NCI-H2196 (cell line): ENCODE measurements around the gene VPS50.

Source experiments
- DNase-seq: peaks from one replicate; lab custom pipeline; 2025; ENCODE audit not compliant: unreplicated experiment; lab: John Stamatoyannopoulos, UW

VPS50 gene, protein sequence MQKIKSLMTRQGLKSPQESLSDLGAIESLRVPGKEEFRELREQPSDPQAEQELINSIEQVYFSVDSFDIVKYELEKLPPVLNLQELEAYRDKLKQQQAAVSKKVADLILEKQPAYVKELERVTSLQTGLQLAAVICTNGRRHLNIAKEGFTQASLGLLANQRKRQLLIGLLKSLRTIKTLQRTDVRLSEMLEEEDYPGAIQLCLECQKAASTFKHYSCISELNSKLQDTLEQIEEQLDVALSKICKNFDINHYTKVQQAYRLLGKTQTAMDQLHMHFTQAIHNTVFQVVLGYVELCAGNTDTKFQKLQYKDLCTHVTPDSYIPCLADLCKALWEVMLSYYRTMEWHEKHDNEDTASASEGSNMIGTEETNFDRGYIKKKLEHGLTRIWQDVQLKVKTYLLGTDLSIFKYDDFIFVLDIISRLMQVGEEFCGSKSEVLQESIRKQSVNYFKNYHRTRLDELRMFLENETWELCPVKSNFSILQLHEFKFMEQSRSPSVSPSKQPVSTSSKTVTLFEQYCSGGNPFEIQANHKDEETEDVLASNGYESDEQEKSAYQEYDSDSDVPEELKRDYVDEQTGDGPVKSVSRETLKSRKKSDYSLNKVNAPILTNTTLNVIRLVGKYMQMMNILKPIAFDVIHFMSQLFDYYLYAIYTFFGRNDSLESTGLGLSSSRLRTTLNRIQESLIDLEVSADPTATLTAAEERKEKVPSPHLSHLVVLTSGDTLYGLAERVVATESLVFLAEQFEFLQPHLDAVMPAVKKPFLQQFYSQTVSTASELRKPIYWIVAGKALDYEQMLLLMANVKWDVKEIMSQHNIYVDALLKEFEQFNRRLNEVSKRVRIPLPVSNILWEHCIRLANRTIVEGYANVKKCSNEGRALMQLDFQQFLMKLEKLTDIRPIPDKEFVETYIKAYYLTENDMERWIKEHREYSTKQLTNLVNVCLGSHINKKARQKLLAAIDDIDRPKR

DNA sequence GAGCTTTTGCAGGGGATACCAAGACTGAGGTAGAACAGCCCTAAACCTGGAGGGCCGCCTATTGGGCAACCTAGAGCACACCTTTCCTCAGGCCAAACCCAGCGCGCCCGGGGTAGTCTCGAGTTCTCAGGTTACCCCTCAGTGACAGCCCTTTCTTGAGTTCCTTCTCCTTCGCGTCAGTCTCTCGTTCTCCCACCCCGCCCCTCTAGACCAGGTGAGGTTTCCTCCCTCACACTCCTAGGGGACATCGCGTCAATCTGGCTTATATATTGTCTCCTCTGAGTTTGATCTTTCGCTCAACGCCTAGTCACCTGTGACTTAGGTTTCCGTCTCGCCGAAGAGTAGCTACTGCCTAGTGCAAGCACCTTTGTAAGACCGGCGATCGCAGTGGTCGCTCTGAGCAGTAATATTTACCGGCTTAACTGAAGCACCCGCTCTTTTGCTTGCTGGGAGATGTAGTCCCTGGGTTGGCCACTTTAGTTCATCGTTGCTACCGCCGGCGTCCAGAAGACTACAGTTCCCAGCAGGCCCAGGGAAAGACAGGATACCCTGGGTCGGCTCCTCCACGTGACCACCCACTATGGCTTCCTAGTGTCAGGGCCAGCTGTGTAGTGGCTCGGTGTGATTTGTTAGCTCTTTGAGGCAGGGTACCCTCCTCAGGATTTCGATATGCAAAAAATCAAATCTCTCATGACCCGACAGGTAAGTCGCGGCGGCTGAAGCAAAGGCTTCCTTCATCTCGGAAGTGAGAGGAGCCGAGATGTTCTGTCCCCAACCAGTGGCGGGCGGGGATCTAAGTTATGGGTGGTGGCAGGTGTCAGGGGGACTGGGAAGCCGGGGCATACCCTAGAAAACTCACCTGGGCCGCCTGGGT, at the start of gene VPS50:
Gene VPS50 (plus strand): TSS at position 568 of the 874 bp plus-strand sequence. CDS start 102 bp downstream, at position 670.
- peak; percentile 96 for DNase-seq

DNA sequence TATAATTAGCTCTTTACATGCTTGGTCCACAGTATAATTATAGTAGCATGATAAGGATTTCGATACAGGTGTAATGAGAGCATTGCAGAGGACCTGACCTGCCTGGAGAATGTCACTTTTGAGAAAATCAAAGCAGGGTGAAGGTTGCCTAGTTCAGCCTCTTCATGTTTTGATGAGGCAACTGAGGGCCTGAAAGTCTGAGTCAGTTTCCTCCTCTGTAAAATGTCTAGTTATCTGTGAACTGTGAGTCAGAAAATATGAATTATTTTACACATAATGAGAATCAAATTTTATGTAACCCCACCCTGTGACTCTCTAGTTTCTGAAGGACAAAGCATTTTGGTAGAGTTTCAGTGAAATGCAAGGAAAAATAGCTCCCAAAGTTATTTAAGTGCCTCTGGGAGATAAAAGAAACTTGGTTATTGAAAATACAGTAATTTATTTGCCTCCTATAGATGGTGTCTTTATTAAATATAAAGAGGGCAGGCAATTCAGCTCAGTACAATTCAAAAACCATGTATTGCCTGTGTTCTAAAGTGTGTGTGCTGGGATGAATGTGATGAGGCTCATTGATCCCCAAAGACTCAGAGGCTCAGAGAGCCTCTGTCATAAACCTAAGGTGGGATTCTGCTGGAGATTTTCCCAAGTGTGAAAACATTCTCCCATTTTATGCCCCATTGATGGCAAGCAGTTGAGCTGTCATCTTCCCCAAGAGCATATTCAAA, 46.7 kb upstream of the VPS50 start:
- no peak for DNase-seq

DNA sequence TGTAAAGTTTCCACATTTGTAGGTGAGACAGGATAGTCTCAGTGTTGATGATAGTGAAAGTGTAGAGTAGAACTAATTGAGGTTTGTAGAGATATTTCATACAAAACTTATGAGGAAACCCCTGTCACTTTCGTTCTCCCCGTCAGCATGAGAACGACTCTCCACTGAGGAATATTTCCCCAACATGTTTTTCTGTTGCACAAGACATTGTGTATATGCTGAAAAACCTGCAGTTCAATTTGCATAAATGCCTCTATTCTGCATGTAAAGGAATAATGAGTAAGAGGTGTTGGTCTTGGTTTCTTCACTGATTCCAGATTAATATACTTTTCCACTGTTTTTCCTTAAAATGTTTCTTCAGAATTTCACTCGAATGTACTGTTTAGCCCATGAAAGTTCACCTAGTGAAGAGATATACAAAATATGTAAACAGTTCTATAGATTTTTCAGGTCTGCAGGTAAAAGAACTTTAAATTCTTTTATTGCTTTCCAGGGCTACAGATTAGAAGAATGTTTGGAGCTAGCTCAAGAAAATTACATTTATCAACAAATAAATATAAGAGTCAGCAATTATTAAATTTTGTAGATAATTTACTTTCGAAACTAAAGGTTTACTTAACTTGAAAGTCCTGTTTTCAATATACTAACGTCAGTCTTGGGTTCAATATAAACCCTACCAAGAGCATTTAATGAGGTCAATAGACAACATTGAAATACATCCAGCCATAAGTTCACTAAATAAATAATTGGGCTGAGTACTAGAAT, 43.1 kb upstream of the VPS50 start:
- no peak for DNase-seq

DNA sequence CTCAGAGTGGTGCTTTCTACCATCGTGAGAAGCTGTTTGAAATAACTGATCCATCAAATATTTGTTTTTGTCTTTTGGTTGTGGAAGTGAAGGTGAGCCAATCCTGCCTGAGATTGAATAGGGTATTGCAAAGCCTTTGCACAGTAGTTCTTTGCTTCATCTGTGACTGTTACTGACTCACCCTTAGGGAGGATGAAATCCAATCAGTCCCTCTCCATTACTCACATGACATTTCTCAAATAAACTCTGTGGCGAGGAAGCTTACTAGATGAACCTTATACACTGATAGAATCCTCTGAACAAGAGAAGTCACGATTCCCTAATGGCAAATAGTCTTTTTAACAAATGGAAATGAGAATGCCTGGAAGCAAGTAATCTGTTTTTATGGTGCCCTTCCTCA, 37.8 kb upstream of the VPS50 start:
- no peak for DNase-seq

DNA sequence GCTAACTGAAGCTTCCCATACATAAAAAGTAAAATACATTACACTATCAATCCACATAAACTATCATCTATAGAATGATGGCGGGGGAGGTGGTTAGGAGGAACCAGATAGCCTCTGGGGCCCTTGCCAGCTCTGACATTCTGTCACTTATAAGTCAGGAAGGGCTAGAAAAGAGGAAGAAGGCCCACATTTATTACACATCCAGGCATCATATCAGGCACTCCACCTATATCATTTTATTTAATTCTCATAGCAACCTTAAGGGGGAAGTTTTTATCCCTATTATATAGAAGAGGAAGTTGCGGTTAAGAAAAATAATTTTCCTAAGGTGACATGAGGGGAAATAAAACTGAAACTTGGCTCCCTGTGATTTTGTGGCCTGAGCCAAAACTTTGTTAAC, 35.8 kb upstream of the VPS50 start:
- DNase-seq, result no peak

DNA sequence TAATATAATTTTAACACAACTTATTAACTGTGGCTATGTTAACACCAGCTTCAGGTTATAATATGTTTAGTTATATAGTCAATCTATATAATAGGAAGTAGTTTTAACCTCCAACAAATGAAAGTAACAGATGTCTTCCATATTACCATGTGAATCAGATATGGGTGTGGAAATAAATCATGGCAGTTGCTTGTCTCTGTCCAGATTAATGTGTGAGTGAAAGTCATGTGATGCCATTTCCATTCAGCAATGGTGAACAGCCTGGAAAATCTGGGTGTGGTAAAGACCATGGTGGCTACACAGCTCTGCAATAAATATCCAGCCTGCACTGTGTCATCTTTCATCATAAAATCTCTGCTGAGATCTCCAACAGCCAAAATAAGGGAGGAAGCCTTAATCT, 33.7 kb upstream of the VPS50 start:
- no peak for DNase-seq

DNA sequence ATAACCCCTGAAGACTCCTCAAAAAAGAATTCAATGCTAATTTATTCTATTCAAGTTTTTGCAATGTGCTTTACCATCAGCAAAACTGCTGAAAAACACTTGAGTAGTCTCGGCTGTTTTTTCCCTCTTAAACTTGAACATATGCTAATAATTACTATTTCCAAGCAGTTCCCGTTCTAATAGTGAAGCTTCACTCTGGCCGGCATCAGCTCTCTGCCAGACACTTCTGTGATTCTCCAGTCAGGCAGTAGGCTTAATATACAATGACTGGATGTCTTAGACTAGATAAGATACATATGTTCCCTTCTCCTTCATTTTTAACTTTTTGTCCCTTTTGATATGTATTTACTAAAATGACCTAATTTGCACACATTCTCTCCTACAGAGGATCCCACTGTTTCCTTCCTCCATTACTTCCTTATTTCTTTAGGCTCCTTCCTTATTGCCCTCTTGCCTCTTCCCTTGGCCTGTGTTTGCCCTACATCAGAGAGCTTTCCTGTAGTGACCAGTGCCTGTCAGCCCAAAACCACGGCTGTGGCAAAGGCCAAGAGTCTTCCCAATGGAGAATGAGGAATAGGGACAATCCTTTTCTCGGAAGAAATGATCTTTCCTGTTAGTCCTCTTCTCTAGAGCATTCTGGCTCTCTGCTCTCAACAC, 29.4 kb upstream of the VPS50 start:
- no peak for DNase-seq

DNA sequence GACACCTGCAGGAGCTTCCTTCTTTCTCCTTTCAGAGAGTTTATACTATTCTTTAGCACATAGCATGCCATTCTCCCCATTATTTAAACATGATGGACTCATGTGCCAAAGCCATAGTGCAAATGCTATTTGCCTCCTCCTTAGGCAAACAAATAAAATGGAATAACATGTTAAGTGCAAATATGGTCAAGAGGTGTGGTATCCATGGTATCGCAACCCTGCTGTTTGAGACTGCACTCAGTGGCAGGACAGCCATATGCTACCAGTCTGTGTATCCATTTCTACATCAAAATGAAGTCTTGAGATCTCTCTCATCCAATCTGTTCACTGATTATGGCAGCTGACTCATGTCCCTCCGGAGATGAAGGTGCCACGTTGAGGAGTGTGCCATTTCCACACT, 28.7 kb upstream of the VPS50 start:
- peak; percentile 51 for DNase-seq

DNA sequence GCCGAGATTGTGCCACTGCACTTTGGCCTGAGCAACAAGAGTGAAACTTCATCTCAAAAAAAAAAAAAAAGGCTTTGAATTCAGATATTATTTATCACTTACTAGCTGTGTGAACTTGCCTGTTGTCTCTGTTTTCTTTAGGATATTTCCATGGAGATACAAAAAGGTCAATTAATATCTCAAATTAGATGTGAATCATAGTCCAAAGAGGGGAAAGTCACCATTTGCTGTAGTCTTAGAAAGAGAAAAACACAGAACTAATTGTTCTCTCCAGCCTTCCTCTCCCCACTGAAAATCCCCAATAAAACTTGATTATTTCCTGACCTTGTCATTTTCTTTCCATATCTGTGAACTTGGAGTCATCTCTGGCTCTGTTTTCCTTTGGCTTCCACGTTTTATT, 27.1 kb upstream of the VPS50 start:
- no peak for DNase-seq

DNA sequence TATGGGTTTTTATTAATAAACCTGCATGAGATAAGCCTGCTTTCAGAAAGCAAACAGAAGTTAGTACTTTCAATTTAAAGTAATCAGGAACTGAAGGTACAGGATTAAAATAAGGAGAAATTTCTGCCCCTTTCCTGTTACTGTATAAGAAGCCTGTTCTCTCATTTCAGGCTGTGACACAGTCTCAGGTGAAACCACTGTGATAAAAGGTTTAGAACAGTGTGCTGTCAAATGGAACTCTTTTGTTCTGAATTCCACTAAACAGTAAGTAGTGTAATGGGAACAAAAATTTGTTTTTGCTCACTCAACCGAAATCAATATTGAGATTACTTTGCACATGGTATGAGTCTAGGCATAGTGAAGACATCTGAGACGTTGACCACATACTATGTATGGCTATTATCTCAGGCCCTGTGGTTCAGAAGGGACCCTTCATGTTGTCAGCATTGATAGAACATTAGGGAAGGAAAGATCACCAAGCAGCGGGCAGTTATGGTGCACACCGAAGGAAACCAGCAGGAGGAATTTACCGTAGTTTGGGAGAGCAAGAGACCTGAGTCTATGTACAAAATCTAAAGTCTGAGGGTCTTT, 20.8 kb upstream of the VPS50 start:
- no peak for DNase-seq

DNA sequence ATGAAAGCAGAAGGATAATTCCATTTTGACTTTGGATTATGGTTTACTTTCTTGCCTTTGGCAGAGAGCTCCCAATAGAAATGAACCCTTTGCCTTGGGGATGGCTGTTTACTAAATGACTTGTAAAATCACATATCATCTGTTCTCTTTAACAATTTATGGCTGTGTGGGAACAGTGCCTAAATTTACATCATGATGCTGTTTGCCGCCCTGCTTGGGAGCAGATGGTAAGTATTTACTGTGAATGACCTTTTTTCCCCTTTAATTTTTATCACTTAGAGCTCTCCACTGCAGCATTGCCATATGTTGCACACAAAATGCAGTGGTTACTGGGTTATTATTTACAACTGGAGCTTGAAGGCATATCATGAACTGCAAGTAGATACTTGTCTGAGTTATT, 19.3 kb upstream of the VPS50 start:
- DNase-seq, result peak; percentile 24

DNA sequence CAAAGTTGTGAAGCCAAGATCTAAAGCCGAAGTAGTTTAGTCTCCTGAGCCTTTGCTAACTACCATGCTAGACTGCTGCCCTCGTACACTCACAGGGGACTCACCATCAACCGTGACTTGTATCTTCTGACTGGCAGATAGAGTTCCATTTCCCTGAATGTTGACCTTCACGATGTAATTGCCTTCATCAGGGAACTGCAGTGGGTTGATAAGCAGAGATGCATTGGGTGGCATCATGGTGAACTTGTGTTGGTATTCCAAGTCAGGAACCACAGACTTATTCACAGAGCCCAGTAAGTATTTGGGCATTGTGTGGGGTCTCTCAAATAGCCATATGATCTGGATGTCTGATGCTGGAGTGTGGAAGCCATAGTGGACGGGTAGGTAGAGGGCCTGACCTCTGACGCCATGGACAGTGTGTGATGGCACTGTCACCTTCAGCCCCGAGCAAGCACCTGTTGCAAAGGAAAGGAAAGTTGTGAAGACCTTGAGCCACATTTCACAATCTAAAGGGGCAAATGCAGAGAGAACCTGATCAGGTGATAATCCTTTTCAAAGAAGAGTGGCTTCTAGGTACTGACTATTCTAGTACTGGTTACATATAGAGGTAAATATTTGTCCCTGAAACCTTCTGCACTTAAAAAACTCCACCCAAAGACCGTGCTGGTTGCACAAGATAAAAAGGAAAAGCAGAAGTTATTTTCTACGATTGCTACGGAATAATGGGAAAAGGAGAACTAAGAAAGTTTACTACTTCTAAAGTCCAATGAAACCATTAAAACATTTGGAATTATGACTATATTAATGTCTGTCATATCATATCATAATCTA, 13.0 kb upstream of the VPS50 start:
- DNase-seq, result no peak

DNA sequence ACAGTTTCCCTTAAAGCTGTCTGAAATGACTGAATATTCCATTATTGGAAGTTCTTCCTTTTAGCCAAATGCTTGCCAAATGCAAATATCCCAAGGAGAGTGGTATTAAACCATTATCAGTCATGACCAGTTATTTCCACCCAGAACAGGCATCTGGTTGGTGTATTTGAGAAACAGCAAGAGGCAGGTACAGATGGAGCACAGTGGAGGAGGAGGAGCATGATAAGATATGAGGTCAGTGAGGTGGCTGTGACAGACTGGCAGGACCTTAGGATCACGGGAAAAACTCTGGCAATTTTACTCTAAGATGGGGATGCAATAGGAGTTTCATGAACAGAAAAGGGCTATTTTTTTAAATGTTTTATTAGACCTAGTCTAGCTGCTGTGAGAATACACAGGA, 12.3 kb upstream of the VPS50 start:
- no peak for DNase-seq

DNA sequence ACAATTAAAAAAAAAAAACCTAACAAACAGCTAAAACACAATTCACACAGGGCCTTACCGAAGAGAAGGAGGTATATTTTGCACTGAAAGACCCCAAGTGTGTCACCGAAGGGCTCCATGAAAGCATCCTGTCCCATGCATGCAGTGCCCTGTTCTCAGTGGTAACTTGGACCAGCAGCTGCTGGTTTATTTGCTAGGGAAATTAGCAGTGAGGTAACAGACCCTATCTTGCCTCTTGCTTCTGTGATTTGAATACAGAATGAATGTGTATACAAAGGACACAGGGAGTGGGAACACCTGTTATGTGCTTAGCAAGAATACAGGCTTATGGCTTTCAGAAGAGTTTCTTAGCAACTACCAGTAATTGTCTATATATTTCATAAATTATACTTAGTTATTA, 5.9 kb upstream of the VPS50 start, which contains the start of gene HEPACAM2:
Gene HEPACAM2 (minus strand): TSS at position 160 of the 400 bp plus-strand sequence.
- peak; percentile 48 for DNase-seq

DNA sequence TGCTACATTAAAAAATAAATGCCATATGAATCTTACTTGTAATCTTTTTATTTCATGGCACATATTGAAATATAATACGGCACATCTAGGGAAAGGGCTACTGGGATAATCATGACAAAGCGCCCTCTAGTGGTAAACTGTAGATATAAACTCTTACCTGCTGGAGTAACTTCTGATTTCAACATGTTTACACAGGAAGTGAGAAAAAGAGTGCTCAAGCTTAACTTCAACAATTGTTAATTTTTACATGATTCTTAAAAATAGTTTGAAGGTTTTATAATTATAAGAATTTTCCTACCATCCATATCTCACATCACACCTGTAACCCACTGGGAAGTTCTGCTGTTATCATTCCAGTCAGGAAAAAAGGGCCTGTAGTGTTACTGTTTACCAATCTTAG, 3.9 kb upstream of the VPS50 start:
- peak; percentile 76 for DNase-seq

DNA sequence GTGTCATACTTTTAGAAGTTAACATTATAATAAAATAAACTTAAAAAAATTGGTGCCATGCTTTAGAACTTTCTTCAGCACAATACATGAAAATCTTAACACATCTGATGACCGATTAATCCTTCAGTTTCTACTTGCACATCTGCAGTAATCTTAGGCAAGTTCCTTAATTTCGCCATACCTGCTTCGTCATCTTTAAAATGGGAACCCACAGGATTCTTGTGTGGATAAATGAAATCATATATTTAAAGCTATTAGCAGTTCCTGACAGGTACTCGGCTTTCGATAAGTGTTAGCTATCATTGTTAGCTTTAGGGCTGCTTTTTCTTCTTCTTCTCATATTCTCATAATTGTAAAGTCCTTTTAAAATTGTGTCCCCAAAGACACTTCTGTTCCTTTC, 907 bp upstream of the VPS50 start:
- no peak for DNase-seq

DNA sequence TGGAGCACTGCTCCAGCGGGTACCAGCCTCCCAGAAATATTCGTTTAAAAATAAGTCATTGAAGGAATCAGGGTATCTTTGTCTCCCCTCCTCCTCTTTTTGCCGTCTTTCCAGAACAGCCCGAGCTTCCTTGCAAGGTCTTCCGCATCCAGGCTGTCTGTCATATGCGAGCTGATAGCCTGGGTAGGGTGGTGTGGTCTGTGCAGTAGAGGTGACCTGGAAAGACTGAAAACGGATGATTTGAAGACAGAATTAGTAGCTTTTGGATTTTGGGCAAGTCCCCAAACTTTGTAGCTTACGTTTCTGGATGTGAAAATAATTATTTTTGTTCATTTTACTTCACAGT, 480 bp downstream of the VPS50 start:
- DNase-seq, result no peak

DNA sequence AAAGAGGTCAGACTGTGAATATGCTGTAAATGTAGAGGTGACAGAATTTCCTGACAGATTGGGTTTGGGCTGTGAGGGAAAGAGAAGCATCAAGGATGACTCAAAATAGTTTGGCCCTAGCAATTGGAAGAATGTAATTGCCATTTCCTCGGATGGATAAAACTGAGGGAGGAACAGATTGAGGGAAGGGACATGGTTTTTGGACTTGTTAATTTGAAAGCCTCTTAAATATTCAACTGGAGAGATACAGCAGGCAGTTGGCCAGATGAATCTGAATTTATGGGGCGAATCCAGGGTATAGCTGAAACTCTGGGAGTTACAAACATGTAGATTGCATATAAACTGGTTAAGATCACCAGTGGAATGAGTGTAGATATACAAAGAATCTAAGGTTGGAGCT, 3.4 kb downstream of the VPS50 start:
- DNase-seq, result no peak
